ENCODE results near the gene GPC1.

DNA sequence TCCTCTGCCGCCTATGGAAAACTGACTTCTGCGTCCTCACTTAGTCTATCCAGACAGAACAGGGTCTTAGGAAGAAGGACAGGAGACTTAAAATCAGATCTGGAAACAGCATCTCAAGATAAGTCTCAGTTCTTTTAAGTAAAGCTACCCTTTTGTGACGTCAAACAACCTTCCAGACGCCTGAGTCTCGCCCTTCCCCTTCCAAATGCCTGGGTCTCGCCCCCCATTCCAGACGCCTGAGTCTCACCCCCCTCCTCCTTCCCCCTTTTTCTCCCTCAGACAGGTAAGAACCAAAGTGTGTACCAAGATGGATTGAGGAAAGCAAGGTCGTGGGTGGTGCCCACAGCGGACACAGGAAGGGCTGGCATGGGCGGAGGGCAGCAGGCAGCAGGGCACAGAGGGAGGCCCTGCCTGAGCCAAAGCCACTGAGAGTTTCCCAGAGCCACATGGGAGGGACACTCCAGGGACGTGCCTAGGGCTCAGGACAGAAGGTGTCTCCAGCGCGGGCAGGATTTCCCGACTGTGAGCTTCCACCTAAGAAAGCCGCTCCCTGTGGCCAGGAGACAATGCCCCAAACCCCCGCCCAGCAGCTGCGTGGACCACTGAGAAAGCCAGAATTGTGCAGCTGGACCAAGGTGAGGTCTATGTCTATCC, 71.1 kb downstream of the GPC1 start:
- TF ChIP-seq EZH2phosphoT487 (IDR thresholded peaks at IDR 0.05) (no peak), EZH2 (IDR thresholded peaks at IDR 0.05) (no peak)
- TF ChIP-seq, protein P1, sequence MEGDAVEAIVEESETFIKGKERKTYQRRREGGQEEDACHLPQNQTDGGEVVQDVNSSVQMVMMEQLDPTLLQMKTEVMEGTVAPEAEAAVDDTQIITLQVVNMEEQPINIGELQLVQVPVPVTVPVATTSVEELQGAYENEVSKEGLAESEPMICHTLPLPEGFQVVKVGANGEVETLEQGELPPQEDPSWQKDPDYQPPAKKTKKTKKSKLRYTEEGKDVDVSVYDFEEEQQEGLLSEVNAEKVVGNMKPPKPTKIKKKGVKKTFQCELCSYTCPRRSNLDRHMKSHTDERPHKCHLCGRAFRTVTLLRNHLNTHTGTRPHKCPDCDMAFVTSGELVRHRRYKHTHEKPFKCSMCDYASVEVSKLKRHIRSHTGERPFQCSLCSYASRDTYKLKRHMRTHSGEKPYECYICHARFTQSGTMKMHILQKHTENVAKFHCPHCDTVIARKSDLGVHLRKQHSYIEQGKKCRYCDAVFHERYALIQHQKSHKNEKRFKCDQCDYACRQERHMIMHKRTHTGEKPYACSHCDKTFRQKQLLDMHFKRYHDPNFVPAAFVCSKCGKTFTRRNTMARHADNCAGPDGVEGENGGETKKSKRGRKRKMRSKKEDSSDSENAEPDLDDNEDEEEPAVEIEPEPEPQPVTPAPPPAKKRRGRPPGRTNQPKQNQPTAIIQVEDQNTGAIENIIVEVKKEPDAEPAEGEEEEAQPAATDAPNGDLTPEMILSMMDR (IDR thresholded peaks at IDR 0.05), result no peak

All from neural progenitor cell (in vitro differentiated cells).